HTERT RPE-1 (cell line): ENCODE measurements around the gene ZNF446.

ENCODE experiments used
- in situ Hi-C: fragments of 300-500 bp; cut with MboI; formaldehyde crosslinking; loops from 4 replicates; pipeline ENCODE4 v1.14.3; 2020; ENCODE audit warnings: low sequenced_read_pairs

Gene ZNF446

GRCh38 chr19:58520257-58520599, 44.1 kb downstream of the ZNF446 start:
- in situ Hi-C loops: no loop called here

DNA sequence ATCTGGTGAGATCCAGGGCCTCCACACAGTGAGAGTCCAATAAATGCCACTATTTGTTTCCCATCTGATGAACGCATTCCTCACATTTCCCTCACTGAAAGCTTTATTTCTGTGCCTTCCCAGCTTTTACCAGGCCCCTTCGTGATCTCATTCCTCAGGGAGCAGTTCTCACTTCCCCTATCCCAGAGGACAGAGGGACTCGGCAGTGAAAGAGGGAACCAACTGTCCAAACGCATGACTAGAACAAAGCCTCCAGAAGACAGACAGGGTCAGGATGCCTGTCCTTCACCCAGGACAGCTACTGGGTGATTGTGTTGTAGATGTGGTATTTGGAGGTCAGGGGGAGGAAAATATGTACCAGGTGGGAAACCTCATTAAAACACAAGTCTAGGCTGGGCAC, 45.5 kb downstream of the ZNF446 start:
- in situ Hi-C loops: no loop called here

DNA sequence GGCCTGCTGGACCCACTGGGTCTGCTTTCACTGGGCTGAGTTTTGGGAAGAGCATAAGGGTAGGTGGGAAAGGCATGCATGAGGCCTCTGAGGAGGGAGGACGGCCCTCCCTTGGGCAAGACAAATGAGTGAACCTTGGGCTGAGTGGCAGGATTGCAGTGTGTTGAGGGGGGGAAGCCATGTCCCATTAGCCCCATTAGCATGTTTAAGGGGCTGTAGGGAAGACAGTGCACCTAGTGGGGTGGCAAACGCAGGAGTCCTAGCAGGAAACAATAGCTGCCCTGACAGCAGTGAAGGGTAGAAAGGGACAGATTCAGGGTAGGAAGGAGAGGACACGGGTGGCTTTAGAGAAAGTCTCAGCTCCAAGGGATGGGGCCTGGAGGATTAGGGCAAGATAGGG, 46.6 kb downstream of the ZNF446 start:
- in situ Hi-C loops: no loop called here

DNA sequence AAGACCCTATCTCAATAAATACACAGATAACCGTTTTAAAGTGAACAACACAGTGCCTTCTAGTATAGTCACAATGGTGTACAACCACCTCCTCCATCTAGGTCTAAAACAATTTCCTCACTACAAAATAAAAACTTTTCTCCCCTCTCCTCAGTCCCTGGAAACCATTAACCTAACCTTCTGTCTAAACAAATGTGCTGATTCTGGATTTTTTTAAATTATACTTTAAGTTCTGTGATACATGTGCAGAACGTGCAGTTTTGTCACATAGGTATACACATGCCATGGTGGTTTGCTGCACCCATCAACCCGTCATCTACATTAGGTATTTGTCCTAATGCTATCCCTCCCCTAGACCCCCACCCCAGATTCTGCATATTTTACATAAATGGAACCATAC, 53.3 kb downstream of the ZNF446 start:
- in situ Hi-C loops: no loop called here
